ENCODE measurements around the gene ARID4B.

DNA sequence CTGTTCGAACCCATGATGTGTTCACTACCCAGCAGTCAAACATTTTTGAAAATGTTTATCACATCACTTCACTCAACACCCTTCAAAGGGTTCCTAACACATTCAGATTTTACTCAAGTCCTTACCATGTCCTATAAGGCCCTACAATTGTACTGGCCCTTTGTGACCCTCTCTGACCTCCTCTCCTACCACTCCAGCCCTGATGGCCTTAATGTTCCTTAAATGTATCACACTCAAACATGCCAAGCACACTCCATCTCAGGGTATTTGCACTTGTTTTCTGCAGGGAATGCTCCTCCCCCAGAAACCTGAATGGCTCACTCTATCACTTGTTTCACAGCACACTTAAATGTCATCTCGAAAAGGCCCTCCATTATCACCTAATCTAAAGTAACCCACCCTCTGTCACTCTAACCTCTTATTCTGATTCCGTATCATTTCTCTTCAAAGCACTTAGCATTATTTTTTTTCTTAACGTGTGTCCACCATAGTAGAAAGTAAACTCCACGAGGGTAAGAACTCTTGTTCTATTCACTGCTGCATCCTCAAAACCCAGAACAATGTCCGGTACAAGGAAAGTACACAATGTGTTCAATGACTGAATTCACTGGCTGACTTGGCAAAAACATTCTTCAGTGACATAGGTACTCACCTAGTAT, 7.3 kb downstream of the ARID4B start:
- TF ChIP-seq, protein P1, sequence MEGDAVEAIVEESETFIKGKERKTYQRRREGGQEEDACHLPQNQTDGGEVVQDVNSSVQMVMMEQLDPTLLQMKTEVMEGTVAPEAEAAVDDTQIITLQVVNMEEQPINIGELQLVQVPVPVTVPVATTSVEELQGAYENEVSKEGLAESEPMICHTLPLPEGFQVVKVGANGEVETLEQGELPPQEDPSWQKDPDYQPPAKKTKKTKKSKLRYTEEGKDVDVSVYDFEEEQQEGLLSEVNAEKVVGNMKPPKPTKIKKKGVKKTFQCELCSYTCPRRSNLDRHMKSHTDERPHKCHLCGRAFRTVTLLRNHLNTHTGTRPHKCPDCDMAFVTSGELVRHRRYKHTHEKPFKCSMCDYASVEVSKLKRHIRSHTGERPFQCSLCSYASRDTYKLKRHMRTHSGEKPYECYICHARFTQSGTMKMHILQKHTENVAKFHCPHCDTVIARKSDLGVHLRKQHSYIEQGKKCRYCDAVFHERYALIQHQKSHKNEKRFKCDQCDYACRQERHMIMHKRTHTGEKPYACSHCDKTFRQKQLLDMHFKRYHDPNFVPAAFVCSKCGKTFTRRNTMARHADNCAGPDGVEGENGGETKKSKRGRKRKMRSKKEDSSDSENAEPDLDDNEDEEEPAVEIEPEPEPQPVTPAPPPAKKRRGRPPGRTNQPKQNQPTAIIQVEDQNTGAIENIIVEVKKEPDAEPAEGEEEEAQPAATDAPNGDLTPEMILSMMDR (IDR thresholded peaks at IDR 0.05), result no peak
- no peak for TF ChIP-seq POLR2A (IDR thresholded peaks at IDR 0.05)

Data from sigmoid colon (tissue), 3 donors.